HepG2 (cell line): ENCODE measurements around the gene RIOK3. TPM values are rescaled to one million over a fixed set of nuclear protein-coding genes. Genes with fewer than 3 reads are reported as not detected.

Source experiments
- CREM ChIP-seq, 2 experiments: sonication (generic) in 1 of 2; formaldehyde crosslinking in 1 of 2; IDR thresholded peaks; 2 replicates each; pipeline versions ENCODE4 v1.4.0 to v1.6.1; 2016 to 2020; ENCODE audit warnings: antibody characterized with exemption in 1 of 2, mild to moderate bottlenecking in 1 of 2, missing genetic modification reagents in 1 of 2
- CSRNP1 ChIP-seq: sonication (generic); formaldehyde crosslinking; IDR thresholded peaks from 2 replicates; pipeline ENCODE4 v1.8.1; 2023; ENCODE audit warnings: mild to moderate bottlenecking, missing genetic modification reagents
- FOXO1 ChIP-seq: sonication (generic); formaldehyde crosslinking; IDR thresholded peaks from 2 replicates; pipeline ENCODE4 v1.4.0; 2020; ENCODE audit warnings: missing genetic modification reagents
- GABPA ChIP-seq, 2 experiments: IDR thresholded peaks; 2 replicates each; pipeline ENCODE4 v1.6.1; 2011 to 2016; ENCODE audit warnings: low read depth in 2 of 2, low read length in 1 of 2, missing biosample characterization in 1 of 2, missing genetic modification characterization in 1 of 2
- HNRNPK ChIP-seq: fragments of 200-400 bp; formaldehyde crosslinking; IDR thresholded peaks from 2 replicates; pipeline ENCODE4 v1.6.1; 2018; ENCODE audit warnings: low read length, low read depth, moderate library complexity, mild to moderate bottlenecking; ENCODE audit not compliant: poor library complexity, severe bottlenecking
- ISX ChIP-seq: sonication (generic); formaldehyde crosslinking; conservative IDR thresholded peaks from 2 replicates; pipeline ENCODE4 v1.5.0; 2020; ENCODE audit warnings: missing genetic modification reagents
- KLF16 ChIP-seq, 2 experiments: sonication (generic) in 1 of 2; formaldehyde crosslinking in 1 of 2; IDR thresholded peaks; 2 replicates each; pipeline versions ENCODE4 v1.6.1 to v1.8.0; 2016 to 2023; ENCODE audit warnings: missing genetic modification reagents in 2 of 2, missing compliant biosample characterization in 1 of 2
- MED13 ChIP-seq: sonication (generic); formaldehyde crosslinking; IDR thresholded peaks from 2 replicates; pipeline ENCODE4 v1.5.0; 2020; ENCODE audit warnings: missing genetic modification reagents
- MEIS1 ChIP-seq: sonication (generic); formaldehyde crosslinking; IDR thresholded peaks from 2 replicates; pipeline ENCODE4 v1.9.0; 2021; ENCODE audit warnings: mild to moderate bottlenecking, missing genetic modification reagents, moderate library complexity, borderline replicate concordance
- NFYC ChIP-seq: IDR thresholded peaks from 2 replicates; pipeline ENCODE4 v1.6.1; 2016; ENCODE audit warnings: missing genetic modification reagents, missing compliant biosample characterization
- ONECUT2 ChIP-seq: sonication (generic); formaldehyde crosslinking; IDR thresholded peaks from 2 replicates; pipeline ENCODE4 v1.4.0; 2020; ENCODE audit warnings: missing genetic modification reagents
- SP2 ChIP-seq: sonication (generic); formaldehyde crosslinking; IDR thresholded peaks from 2 replicates; pipeline ENCODE4 v1.5.1; 2020; ENCODE audit warnings: mild to moderate bottlenecking, missing genetic modification reagents
- TCF7 ChIP-seq: sonication (generic); IDR thresholded peaks from 2 replicates; pipeline ENCODE4 v1.6.1; 2016; ENCODE audit warnings: antibody characterized with exemption, low read depth
- TEAD3 ChIP-seq: optimal IDR thresholded peaks from 2 replicates; pipeline ENCODE3; 2016; ENCODE audit warnings: borderline replicate concordance
- ZFP90 ChIP-seq: sonication (generic); formaldehyde crosslinking; IDR thresholded peaks from 2 replicates; pipeline ENCODE4 v1.8.0; 2022; ENCODE audit warnings: missing genetic modification reagents, mild to moderate bottlenecking, inconsistent platforms, borderline replicate concordance
- ZKSCAN5 ChIP-seq: sonication (generic); formaldehyde crosslinking; IDR thresholded peaks from 2 replicates; pipeline ENCODE4 v1.5.1; 2020; ENCODE audit warnings: mild to moderate bottlenecking, missing genetic modification reagents
- ZNF281 ChIP-seq: sonication (generic); formaldehyde crosslinking; IDR thresholded peaks from 2 replicates; pipeline ENCODE4 v1.4.0; 2020; ENCODE audit warnings: missing genetic modification reagents, borderline replicate concordance
- ZNF292 ChIP-seq: sonication (generic); formaldehyde crosslinking; IDR thresholded peaks from 2 replicates; pipeline ENCODE4 v1.8.1; 2022; ENCODE audit warnings: mild to moderate bottlenecking, low read depth, missing genetic modification reagents, borderline replicate concordance
- ZNF543 ChIP-seq: sonication (generic); formaldehyde crosslinking; IDR thresholded peaks from 2 replicates; pipeline ENCODE4 v1.4.0; 2020; ENCODE audit warnings: mild to moderate bottlenecking, missing genetic modification reagents
- ZNF670 ChIP-seq: sonication (generic); formaldehyde crosslinking; IDR thresholded peaks from 2 replicates; pipeline ENCODE4 v1.8.0; 2022; ENCODE audit warnings: mild to moderate bottlenecking, missing genetic modification reagents, borderline replicate concordance
- ZNF724P ChIP-seq: sonication (generic); formaldehyde crosslinking; IDR thresholded peaks from 2 replicates; pipeline ENCODE4 v1.8.0; 2022; ENCODE audit warnings: missing genetic modification reagents, borderline replicate concordance
- ZSCAN25 ChIP-seq: sonication (generic); formaldehyde crosslinking; IDR thresholded peaks from 2 replicates; pipeline ENCODE4 v1.8.0; 2022; ENCODE audit warnings: mild to moderate bottlenecking, missing genetic modification reagents
- polyA plus RNA-seq, 8 experiments: library from polyadenylated mRNA; depleted of rRNA in 3 of 8; stranded (reverse) in 7 of 8; unstranded in 1 of 8; fragments of >200 nt; fragmentation: Illumina TruSeq in 4 of 8; extraction: Trizol in 4 of 8; gene quantifications; 2 replicates each; pipeline versions ENCODE4 v1.2.1 to v1.2.3, GENCODE V29; 2011 to 2016; ENCODE audit warnings: low read depth in 4 of 8, missing spikeins in 1 of 8, mixed read lengths in 1 of 8; ENCODE audit not compliant: insufficient read depth in 1 of 8
- total RNA-seq, 5 experiments: library from RNA; depleted of rRNA; stranded (reverse); fragments of >200 nt; fragmentation: Illumina TruSeq; extraction: Trizol; gene quantifications; 2 replicates each; pipeline ENCODE4 v1.2.3, GENCODE V29; 2016; ENCODE audit warnings: low read depth in 1 of 5

The RIOK3 gene
- total and polyA plus RNA-seq, 2 of the 13 experiments (the other 11 are each of a cell fraction or from before 2014, with no cell fraction given), result 26.7 to 36.0 TPM

DNA sequence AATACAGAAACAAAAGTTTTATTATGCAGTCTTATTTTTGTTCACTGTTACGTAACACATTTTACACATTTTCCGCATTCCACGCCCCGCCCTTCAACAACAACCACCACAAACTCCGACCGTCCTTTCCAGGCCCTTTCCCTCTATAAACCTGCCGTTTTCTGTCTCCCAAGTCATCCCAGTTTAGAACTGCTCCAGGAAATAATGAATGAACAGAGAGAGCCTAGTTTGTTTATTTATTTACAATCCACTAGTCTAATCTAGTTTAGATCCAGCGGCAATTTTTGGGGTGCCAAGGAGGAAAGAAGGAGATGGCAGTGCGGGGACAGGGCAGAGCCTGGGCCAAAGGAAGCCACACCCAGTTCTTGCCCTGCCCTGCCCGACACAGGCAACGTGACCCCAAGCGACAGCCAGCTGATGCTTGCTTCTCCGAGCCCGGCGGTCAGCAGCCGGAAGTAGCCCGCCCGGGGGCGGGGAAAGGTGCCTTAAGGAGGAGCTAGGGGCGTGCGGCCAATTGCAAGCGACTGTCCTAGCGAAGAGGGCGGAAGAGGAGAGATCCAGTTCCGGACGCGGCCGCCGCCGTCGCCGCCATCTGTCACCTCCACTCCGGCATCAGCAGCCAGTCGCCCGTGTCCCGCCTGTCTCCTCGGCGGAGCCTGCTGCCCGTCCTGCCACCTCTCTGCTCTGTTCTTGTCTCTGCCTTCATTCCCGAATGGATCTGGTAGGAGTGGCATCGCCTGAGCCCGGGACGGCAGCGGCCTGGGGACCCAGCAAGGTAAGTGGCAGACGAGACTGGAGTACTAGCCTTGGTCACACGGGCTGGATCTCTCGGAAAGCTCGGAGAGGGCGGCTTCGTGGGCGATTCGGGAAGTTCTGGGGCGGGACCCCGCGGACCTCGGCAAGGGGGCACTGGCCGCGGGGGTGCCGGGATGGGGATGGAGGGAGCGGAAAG, at the start of gene RIOK3 (continued):
- TF ChIP-seq SP2 (CRISPR knock-in tag) (peak; percentile 89), ZNF543 (CRISPR knock-in tag) (peak; percentile 52; the same call in 1 of the 2 replicates), ZNF724P (CRISPR knock-in tag) (0 out of 2 replicates have a peak, but pooled peaks have one; percentile 35), KLF16 (CRISPR knock-in tag; IDR thresholded peaks at IDR 0.05) (peak in 1 of 2 experiments; percentile 61; a peak in 1 of 4 replicates), HNRNPK (peak; percentile 51), ISX (CRISPR knock-in tag) (no peak), TCF7 (0 out of 2 replicates have a peak, but pooled peaks have one; percentile 8), GABPA (IDR thresholded peaks at IDR 0.05; ENCODE audit: low read depth, low read length) (peak; percentile 85), GABPA (CRISPR knock-in tag; IDR thresholded peaks at IDR 0.05; ENCODE audit: low read depth) (peak; percentile 95), ONECUT2 (no peak), TEAD3 (peak; percentile 94), NFYC (CRISPR knock-in tag) (peak; percentile 82), MEIS1 (CRISPR knock-in tag) (peak; percentile 82; the same call in 1 of the 2 replicates), MED13 (CRISPR knock-in tag) (no peak), CREM (IDR thresholded peaks at IDR 0.05) (0 out of 2 replicates have a peak, but pooled peaks have one; percentile 31), CREM (CRISPR knock-in tag; IDR thresholded peaks at IDR 0.05) (no peak), ZNF281 (CRISPR knock-in tag) (no peak), FOXO1 (CRISPR knock-in tag) (peak; percentile 1; the same call in 1 of the 2 replicates), ZNF292 (CRISPR knock-in tag) (peak; percentile 69; the same call in 1 of the 2 replicates), CSRNP1 (CRISPR knock-in tag) (peak; percentile 30; the same call in 1 of the 2 replicates), ZNF670 (CRISPR knock-in tag) (0 out of 2 replicates have a peak, but pooled peaks have one; percentile 13), ZKSCAN5 (CRISPR knock-in tag) (no peak), ZFP90 (CRISPR knock-in tag) (peak; percentile 71), ZSCAN25 (CRISPR knock-in tag) (peak; percentile 24; the same call in 1 of the 2 replicates)
